Loucy (cell line): ENCODE results near the gene MAPT.

Experiments used
- H2AFZ ChIP-seq: fragments of 200-600 bp; sonication (generic); 2 replicates; pipeline ENCODE4 v1.6.0; 2016; ENCODE audit warnings: antibody characterized with exemption, mild to moderate bottlenecking, low read length, moderate library complexity
- H3F3A ChIP-seq: fragments of 200-600 bp; 2 replicates; pipeline ENCODE4 v1.6.0; 2016; ENCODE audit warnings: antibody characterized with exemption, low read depth, mild to moderate bottlenecking
- H3K27me3 ChIP-seq: fragments of 200-600 bp; sonication (generic); 2 replicates; pipeline ENCODE4 v1.6.1; 2014; ENCODE audit warnings: low read length, mild to moderate bottlenecking; ENCODE audit not compliant: insufficient read depth, poor library complexity, severe bottlenecking
- H3K36me3 ChIP-seq: fragments of 200-600 bp; sonication (generic); 2 replicates; pipeline ENCODE4 v1.6.1; 2016; ENCODE audit warnings: low read length; ENCODE audit not compliant: insufficient read depth
- H3K4me1 ChIP-seq: fragments of 200-600 bp; sonication (generic); 2 replicates; pipeline ENCODE4 v1.5.1; 2014; ENCODE audit warnings: low read length, mild to moderate bottlenecking; ENCODE audit not compliant: insufficient read depth, poor library complexity, severe bottlenecking
- H3K4me2 ChIP-seq: fragments of 200-600 bp; sonication (generic); 2 replicates; pipeline ENCODE4 v1.6.0; 2014; ENCODE audit warnings: antibody characterized with exemption, low read length, low read depth, mild to moderate bottlenecking; ENCODE audit not compliant: poor library complexity, severe bottlenecking
- H3K4me3 ChIP-seq: fragments of 200-600 bp; sonication (generic); 2 replicates; pipeline ENCODE4 v1.5.1; 2014; ENCODE audit warnings: low read length, mild to moderate bottlenecking, mixed read lengths; ENCODE audit not compliant: poor library complexity, severe bottlenecking
- H3K79me2 ChIP-seq: fragments of 200-600 bp; sonication (generic); 2 replicates; pipeline ENCODE4 v1.6.1; 2014; ENCODE audit warnings: low read length; ENCODE audit not compliant: insufficient read depth
- H3K9ac ChIP-seq: fragments of 200-600 bp; sonication (generic); 2 replicates; pipeline ENCODE4 v1.6.0; 2014; ENCODE audit warnings: mild to moderate bottlenecking, low read depth, low read length, moderate library complexity; ENCODE audit not compliant: poor library complexity, severe bottlenecking
- H3K9me2 ChIP-seq: fragments of 200-600 bp; sonication (generic); replicated peaks from 2 replicates; pipeline ENCODE4 v1.6.1; 2016; ENCODE audit warnings: low read depth, low read length, mixed read lengths
- H3K9me3 ChIP-seq: fragments of 200-600 bp; sonication (generic); 2 replicates; pipeline ENCODE4 v1.6.1; 2014; ENCODE audit warnings: mild to moderate bottlenecking, antibody characterized with exemption, low read length, low read depth; ENCODE audit not compliant: insufficient read depth
- H4K20me1 ChIP-seq: fragments of 200-600 bp; sonication (generic); 2 replicates; pipeline ENCODE4 v1.6.0; 2014; ENCODE audit warnings: antibody characterized with exemption, low read length, mild to moderate bottlenecking; ENCODE audit not compliant: insufficient read depth, poor library complexity, severe bottlenecking
- CTCF ChIP-seq: fragments of 200-600 bp; sonication (generic); conservative IDR thresholded peaks from 2 replicates; pipeline ENCODE4 v1.5.1; 2014; ENCODE audit warnings: mild to moderate bottlenecking, antibody characterized with exemption, low read length
- EZH2phosphoT487 ChIP-seq: fragments of 200-600 bp; IDR thresholded peaks from 2 replicates; pipeline ENCODE4 v1.6.1; 2018; ENCODE audit warnings: antibody characterized with exemption, mild to moderate bottlenecking, moderate library complexity, borderline replicate concordance

Gene MAPT

GRCh38 chr17:45846223-45846622, 48.1 kb upstream of the MAPT start:
- no peak overlapping the region for H3K9ac ChIP-seq
- H3K36me3 ChIP-seq = no peaks in the 10 kb centered on the region
- no peaks in the 10 kb centered on the region for H3K9me3 ChIP-seq
- no peak overlapping the region for H3K4me3 ChIP-seq
- H3F3A ChIP-seq = no peaks in the 10 kb centered on the region
- no peaks in the 10 kb centered on the region for H4K20me1 ChIP-seq
- no peak overlapping the region for H3K4me2 ChIP-seq
- H3K9me2 ChIP-seq = no peaks in the 10 kb centered on the region
- H2AFZ ChIP-seq = no peak overlapping the region
- H3K27me3 ChIP-seq = no peaks in the 10 kb centered on the region
- no peaks in the 10 kb centered on the region for H3K4me1 ChIP-seq
- no peak for TF ChIP-seq EZH2phosphoT487
- TF ChIP-seq CTCF = no peak
- H3K79me2 ChIP-seq = no peaks in the 10 kb centered on the region

- Histone ChIP-seq H3K79me2 (no peaks in the 10 kb centered on the region), H3K4me3 (no peak overlapping the region), H3K4me2 (no peak overlapping the region), H3K9ac (no peak overlapping the region), H2AFZ (no peak overlapping the region), H3K9me2 (no peaks in the 10 kb centered on the region), H3K27me3 (no peaks in the 10 kb centered on the region), H3K9me3 (no peaks in the 10 kb centered on the region), H3K36me3 (no peaks in the 10 kb centered on the region), H3F3A (no peaks in the 10 kb centered on the region), H4K20me1 (no peaks in the 10 kb centered on the region), H3K4me1 (no peaks in the 10 kb centered on the region)
- TF ChIP-seq CTCF (no peak), EZH2phosphoT487 (no peak)
Observed at GRCh38 chr17:45846646-45847045, 47.7 kb upstream of the MAPT start.

- Histone ChIP-seq H3K9me2 (no peaks in the 10 kb centered on the region), H3K9ac (no peak overlapping the region), H4K20me1 (no peaks in the 10 kb centered on the region), H3K79me2 (no peaks in the 10 kb centered on the region), H3F3A (no peaks in the 10 kb centered on the region), H3K4me2 (no peak overlapping the region), H2AFZ (no peak overlapping the region), H3K4me1 (no peaks in the 10 kb centered on the region), H3K27me3 (no peaks in the 10 kb centered on the region), H3K4me3 (no peak overlapping the region), H3K36me3 (no peaks in the 10 kb centered on the region), H3K9me3 (no peaks in the 10 kb centered on the region)
- no peak for TF ChIP-seq CTCF
- no peak for TF ChIP-seq EZH2phosphoT487
Observed at GRCh38 chr17:45847101-45847500, 47.3 kb upstream of the MAPT start.
